ENCODE data around the gene TXNDC8. TPM values are rescaled to one million over a fixed set of nuclear protein-coding genes. Genes with fewer than 3 reads are reported as not detected.

Gene TXNDC8
- total and polyA plus RNA-seq, 2 experiments from 2014 or later = not detected

DNA sequence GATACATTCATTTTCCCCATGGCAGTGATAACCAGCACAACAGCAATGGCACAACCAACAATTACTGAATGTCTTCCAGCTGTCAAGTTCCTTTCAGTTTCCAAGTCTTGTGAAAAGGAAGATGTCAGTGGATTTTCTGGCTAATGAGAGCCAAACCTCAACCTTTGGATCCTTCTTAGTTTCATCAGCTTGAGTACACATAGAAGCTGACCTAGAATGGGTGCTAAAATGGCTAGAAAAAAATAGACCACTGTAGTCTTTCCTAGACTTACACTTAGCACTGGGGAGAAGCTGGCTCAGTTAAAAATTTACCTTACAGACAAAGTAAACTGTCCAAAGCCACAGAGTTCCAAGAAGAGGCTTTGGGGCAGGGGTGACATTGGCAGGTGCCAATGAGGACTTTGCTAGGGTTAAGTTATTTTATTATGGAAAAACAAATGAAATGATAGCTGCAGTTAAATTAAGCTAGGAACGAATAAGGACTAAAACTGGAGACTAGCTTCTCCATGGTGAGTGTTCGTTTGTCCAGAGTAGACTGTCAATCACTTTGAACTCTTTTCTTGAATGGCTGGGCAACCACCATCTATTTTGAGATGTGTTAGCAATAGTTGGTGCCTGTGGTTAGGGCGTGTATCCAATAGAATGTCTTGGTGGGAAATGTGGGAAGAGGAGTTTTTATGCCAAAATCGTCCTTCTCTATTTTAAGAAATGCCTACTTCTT, 55.5 kb downstream of the TXNDC8 start:
- TF ChIP-seq, protein P1, sequence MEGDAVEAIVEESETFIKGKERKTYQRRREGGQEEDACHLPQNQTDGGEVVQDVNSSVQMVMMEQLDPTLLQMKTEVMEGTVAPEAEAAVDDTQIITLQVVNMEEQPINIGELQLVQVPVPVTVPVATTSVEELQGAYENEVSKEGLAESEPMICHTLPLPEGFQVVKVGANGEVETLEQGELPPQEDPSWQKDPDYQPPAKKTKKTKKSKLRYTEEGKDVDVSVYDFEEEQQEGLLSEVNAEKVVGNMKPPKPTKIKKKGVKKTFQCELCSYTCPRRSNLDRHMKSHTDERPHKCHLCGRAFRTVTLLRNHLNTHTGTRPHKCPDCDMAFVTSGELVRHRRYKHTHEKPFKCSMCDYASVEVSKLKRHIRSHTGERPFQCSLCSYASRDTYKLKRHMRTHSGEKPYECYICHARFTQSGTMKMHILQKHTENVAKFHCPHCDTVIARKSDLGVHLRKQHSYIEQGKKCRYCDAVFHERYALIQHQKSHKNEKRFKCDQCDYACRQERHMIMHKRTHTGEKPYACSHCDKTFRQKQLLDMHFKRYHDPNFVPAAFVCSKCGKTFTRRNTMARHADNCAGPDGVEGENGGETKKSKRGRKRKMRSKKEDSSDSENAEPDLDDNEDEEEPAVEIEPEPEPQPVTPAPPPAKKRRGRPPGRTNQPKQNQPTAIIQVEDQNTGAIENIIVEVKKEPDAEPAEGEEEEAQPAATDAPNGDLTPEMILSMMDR (IDR thresholded peaks at IDR 0.05; ENCODE audit: low read depth, low read length) = no peak
- Histone ChIP-seq H3K27me3 (peaks cover 11% of the 10 kb centered on the region), H3K36me3 (no peaks in the 10 kb centered on the region), H3K4me1 (ENCODE audit: low read depth) (no peaks in the 10 kb centered on the region), H3K9me3 (ENCODE audit: low read depth) (no peaks in the 10 kb centered on the region), H3K4me3 (no peak overlapping the region), H3K27ac (no peak overlapping the region)
- peak in 1 of 2 donors; percentile 15 for DNase-seq (ENCODE audit: low read depth in 1 of 2, low spot score in 1 of 2)

DNA sequence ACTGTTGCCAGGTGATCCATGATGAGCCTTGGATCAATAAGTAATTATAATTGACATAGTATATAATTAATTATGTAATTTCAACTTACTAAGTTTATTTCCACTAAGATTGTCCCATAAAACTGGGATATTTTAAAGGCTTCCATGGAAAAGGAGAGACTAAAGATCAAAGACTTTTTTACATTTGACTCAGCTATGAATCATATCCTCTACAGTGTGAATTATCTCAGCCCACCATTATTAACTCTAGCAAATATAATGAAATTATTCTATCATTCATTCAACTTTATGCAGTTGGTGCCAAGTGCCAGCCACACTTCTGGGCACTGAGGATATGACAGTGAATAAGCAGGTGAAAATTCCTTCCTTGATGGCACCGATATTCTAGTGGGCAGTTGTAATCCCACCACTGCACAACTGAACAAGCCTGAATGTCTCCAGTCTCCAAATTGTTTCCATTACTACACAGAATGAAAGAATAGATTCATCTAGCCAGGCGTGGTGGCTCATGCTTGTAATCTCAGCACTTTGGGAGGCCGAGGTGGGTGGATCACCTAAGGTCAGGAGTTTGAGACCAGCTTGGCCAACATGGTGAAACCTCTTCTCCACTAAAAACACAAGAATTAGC, 59.5 kb downstream of the TXNDC8 start:
- H3K27ac ChIP-seq = no peak overlapping the region
- peak in 1 of 2 donors; percentile 9 for DNase-seq (ENCODE audit: low read depth in 1 of 2, low spot score in 1 of 2)

DNA sequence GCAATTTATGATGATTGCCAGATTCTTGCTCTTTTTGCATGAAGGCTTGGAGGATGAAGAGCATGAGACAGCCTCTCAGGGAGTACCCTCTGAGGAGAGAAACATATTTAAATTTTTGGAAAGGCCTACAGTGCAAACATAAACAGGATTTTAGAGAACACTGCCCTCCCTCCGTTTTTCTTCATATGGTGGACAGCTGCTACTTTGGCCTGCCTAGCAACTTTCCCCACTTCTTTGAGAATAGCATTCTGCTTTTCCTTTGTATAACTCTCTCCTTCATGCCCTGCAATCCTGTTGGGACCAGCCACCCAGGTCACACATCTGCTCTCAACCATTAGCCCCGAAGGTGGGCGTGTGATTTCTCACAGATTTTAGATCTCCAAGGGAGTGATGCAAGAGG, 60.9 kb downstream of the TXNDC8 start:
- Histone ChIP-seq H3K4me1 (ENCODE audit: low read depth) (no peaks in the 10 kb centered on the region), H3K4me3 (no peak overlapping the region), H3K27me3 (peaks cover 13% of the 10 kb centered on the region), H3K36me3 (no peaks in the 10 kb centered on the region), H3K27ac (no peak overlapping the region), H3K9me3 (ENCODE audit: low read depth) (no peaks in the 10 kb centered on the region)
- TF ChIP-seq, protein P1 (IDR thresholded peaks at IDR 0.05; ENCODE audit: low read depth, low read length) = no peak
- DNase-seq (ENCODE audit: low read depth in 1 of 2, low spot score in 1 of 2) = no peak

More for the DNA sequence above, 59.5 kb downstream of the TXNDC8 start:
- Histone ChIP-seq H3K27me3 (peaks cover 13% of the 10 kb centered on the region), H3K4me3 (no peak overlapping the region), H3K36me3 (no peaks in the 10 kb centered on the region), H3K4me1 (ENCODE audit: low read depth) (no peaks in the 10 kb centered on the region), H3K9me3 (ENCODE audit: low read depth) (no peaks in the 10 kb centered on the region)
- TF ChIP-seq, protein P1 (IDR thresholded peaks at IDR 0.05; ENCODE audit: low read depth, low read length) = no peak

DNA sequence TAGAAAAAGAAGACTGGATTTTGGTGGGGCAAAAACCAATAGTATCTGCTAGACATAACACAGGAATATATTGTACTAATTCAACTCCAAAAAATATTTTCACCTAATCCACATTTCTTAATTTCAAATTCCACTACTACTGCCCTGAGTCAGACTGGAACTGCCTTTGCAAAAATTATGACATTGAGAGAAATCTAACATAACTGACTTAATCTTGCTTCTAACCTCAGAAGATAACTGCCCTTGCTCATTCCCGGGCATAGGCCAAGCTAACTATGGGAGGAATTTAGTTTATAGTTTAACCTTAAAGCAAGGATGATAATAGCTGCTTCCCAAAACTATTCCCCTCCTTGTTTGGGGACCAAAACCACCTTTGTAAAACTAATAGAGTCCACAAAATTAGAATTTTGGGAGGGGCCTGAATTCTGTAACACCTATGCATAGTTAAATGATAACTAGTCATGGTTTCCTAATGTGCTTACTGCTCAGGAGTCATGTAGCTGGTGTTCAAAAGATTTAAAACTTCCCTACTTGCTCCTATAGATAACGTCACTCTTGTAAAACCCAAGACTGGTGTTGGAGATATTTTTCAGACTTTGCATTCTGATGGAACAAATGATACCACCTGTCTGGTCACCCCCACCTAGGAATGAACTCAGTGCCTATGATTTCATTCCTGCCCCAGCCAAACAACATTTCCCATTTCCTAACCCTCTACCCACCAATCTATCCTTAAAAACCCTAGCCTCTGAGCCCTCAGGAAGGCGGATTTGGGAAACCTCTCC, 67.3 kb downstream of the TXNDC8 start:
- no peaks in the 10 kb centered on the region for H3K36me3 ChIP-seq
- H3K9me3 ChIP-seq (ENCODE audit: low read depth) = no peaks in the 10 kb centered on the region
- DNase-seq (ENCODE audit: low read depth in 1 of 2, low spot score in 1 of 2) = peak in 1 of 2 donors; percentile 25

DNA sequence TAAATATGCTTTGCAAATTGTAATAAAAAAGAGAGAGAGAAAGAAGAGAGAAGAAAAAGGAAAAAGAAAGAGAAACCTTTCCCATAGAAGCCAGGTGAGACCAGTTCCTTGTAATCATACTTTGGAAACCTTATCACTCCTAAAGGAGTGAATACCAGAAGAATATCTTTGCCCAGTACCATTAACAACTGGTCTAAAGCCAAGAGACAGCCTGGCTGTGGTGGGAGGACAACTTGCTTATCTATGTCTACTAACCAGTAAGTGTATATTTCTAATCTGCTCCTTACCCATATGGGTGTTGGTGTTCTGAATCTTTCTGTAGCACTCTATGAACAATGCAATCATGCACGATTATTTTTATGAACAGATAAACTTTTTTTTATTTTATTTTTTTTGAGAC, 70.9 kb downstream of the TXNDC8 start:
- Histone ChIP-seq H3K27me3 (no peaks in the 10 kb centered on the region), H3K36me3 (no peaks in the 10 kb centered on the region), H3K27ac (no peak overlapping the region), H3K4me1 (ENCODE audit: low read depth) (no peaks in the 10 kb centered on the region), H3K4me3 (no peak overlapping the region), H3K9me3 (ENCODE audit: low read depth) (no peaks in the 10 kb centered on the region)
- TF ChIP-seq, protein P1 (IDR thresholded peaks at IDR 0.05; ENCODE audit: low read depth, low read length) = no peak
- DNase-seq (ENCODE audit: low read depth in 1 of 2, low spot score in 1 of 2) = peak in 1 of 2 donors; percentile 25

More for the DNA sequence above, 67.3 kb downstream of the TXNDC8 start:
- TF ChIP-seq, protein P1 (IDR thresholded peaks at IDR 0.05; ENCODE audit: low read depth, low read length) = no peak
- no peak overlapping the region for H3K4me3 ChIP-seq
- no peaks in the 10 kb centered on the region for H3K4me1 ChIP-seq (ENCODE audit: low read depth)
- H3K27me3 ChIP-seq = no peaks in the 10 kb centered on the region
- no peak overlapping the region for H3K27ac ChIP-seq

All from cardiac muscle cell (in vitro differentiated cells and primary cell).